Left renal cortex interstitium (tissue), 4 donors: ENCODE data around the gene ZNF423. TPM values are rescaled to one million over a fixed set of nuclear protein-coding genes. Genes with fewer than 3 reads are reported as not detected.

Source experiments
- DNase-seq, 4 donors: peaks; one replicate each; pipeline ENCODE4 v3.0.0-alpha.2; 2013; ENCODE audit warnings: low read depth in 4 of 4, low spot score in 2 of 4, missing footprints in 1 of 4
- polyA plus RNA-seq, 4 donors: library from polyadenylated mRNA; unstranded; fragments of 120-200 nt; gene quantifications; one replicate each; pipeline ENCODE4 v1.2.1, GENCODE V29; 2013; ENCODE audit not compliant: insufficient read length in 4 of 4

The ZNF423 gene
- polyA plus RNA-seq, 4 donors: 24.0 to 32.5 (median 28.8) TPM

DNA sequence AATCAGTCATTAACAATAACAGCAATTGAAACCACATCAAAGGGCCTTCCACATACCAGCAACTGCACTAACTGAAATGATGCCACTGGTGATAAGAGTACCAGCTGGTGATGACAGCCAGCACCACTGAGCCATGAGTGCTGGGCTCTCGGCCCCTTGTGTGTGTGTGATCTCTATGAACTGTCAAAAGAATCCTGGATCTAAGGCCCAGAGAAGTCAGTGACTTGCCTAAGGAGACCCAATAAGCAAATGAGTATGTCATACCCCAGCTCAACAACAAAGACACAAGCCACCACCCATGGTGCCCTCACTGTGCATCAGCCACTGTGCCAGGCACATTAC is 220.9 kb downstream of the ZNF423 start:
- no peak for DNase-seq

DNA sequence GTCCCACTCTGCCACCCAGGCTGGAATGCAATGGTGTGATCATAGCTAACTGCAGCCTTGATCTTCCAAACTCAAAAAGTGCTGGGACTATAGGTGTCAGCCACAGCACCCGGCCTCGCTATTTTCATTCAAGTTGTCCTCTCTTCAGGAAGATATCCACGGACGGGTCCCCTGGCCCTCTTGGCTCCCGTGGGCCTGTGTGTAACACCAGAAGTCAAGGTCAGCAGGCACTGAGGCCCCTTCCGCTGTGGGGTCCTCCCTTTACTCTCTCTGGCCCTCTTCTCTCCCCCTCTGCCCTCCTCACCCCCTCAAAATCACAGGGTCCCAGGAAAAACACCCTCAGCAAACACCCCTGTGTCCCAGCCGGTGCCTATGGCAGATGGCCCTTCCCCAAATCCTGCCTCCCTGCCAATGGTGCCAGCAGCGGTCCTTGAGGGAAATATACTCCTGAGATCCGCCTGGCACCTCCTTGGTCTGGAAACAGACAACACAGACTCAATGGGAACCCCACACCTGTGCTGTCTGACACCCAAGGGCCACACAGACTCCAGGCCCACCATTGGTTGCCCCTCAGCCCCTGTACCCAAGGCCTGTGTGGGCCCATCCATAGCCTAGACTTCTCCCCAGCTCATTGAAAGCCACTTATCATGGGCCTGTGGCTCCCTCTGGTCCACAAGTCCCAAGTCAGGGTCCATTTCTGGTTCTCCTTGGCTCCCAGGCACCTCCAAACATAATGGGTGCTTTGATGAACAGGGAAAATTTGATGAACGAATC is 221.5 kb downstream of the ZNF423 start:
- no peak for DNase-seq

DNA sequence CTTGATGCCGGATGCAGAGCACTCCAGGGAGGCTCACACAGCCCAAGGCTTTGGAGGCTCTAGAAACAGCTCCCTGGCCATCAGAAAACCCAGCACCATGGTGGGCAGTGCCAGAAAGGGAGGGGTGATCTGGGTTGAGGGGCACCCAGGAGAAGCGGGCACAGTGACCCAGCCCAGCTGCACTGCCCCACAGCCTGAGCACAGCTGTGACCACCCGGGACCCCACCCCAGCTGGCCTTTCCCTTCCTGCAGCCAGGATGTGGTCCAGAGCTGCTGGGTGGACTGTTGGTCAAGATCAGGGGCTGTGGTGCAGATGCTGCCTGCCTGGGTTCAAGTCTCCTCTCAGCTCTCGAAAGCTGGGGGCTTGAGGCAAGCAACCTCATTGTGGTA is 223.1 kb downstream of the ZNF423 start:
- no peak for DNase-seq

GRCh38 chr16:49632086-49632794 is 223.7 kb downstream of the ZNF423 start:
- DNase-seq: no peak

GRCh38 chr16:49631187-49632041 is 224.5 kb downstream of the ZNF423 start:
- DNase-seq: no peak

DNA sequence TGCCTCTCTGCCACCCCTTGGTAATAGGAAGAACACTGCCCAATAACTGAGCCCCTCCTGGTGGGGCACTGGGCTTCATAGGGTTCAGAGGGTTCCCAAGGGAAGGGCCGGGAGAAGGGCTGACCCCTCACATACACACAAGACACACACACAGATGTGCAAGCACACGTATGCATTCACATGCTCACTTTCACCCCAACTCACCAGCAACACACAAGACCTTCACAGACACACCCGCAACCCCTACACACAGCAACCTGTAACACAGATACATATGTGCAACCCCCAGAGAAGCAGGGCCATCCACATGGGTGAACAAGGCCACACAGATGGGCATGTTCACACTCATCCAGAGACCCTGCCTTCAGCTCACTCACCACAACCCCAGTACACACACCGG is 225.1 kb downstream of the ZNF423 start:
- no peak for DNase-seq

- no peak for DNase-seq
Observed at GRCh38 chr16:49629851-49630250, 226.1 kb downstream of the ZNF423 start.

GRCh38 chr16:49628148-49628547 is 227.8 kb downstream of the ZNF423 start:
- DNase-seq: no peak

DNA sequence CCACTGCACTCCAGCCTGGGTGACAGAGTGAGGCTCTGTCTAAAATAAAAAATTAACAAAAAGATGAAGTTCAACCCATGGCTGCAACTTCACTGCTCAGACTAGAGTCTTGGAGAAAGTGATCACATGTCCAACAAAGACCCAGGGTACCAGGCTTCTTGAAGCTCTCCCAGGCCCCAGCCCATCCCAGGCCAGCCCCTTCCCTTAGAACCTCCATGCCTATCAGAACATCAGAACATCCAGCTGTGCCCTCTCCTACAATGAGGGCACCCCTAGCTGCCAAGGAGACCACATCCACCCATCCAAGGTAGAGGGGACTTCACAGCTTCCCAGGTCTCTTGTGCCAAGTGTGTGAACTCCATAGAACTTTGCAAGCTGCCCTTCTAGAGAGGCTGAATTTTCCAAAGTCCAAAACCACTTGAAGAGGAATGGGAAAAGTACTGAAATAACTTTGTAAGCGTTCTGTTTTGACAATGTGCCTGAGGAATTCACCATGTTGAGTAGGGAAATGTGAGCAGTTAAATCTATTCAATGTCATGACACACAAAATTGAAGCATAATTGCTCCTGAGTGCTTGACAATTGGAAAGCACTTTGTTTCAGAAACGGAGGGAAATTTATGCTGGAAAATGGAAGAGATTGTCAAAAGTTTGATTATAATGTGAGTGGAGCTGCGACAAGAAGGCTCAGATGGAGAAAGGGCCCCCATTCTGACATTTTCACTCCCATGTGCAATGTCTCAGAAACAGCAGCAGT is 230.4 kb downstream of the ZNF423 start:
- DNase-seq: no peak

GRCh38 chr16:49623501-49624266 is 232.2 kb downstream of the ZNF423 start:
- DNase-seq: no peak

GRCh38 chr16:49622421-49623402 is 233.2 kb downstream of the ZNF423 start:
- no peak for DNase-seq

DNA sequence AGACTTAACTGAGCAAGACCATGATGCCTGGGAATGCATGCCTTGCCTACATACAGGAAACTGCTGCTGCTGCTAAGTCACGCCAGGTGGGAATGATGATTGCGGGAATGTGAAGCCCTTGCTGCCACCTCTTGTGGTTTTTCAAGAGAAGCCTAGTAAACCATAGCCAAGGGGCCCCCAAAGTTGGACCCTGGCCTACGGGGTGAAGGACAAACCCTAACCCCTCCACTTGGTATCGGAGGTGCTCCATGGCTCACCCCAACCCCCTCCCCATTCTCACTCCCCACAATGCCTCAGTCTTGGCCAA is 233.9 kb downstream of the ZNF423 start:
- no peak for DNase-seq

DNA sequence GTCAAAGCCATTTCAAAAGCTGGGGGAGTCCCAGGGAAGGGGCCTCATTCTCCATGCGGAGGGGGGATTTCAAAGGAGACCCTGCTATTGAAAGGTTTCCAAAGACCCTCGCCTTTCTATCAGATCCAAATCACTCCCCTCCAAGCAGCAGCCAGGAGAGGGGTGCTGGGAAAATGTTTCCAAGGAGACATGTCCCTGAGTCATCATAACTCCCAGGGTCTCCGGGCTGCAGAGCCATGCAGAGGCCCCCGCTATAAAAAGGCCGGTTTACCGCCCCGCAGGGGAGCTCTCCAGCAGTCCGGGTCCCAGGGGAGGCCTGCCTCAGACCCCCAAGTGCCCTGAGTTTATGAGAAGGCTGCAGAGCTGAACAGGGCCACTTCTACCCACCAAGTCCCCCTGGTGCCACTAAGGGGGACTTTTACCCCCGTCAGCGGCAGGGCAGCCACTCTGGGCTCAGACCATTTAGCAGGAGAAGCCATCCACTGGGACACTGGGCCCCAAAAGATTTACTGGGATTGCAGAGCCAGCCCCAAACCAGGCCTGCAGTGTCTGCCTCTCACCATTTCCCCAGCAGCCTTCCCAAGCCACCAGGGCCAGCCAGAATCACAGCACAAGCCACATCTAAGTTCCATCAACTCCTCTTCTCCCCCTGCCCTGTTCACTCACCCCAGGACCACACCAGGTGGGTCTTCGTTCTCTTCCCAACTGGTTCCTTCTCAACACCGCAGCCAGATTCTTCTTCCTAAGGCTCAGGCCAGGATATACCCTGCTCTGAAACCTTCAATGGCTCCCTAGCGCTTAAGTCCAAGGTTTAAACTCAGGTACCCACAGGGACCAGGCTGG is 234.4 kb downstream of the ZNF423 start:
- DNase-seq: no peak

DNA sequence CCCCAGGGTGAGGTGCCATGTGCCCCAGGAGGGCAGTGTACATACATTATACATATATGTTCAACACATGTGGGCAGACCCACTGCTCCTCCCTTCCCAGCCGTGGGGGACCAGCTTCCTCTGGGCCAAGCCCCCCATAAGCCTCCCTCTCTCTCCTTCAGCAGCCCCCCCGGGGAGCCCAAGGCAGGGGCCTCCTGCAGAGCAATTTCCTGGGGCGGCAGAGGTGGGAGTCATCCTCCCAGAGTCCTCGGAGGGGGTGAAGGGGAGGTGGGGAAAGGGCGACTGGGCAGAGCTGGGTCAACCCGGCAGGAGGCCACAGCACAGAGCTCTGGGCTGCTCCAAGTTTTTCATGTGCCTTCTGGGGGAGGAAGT is 235.1 kb downstream of the ZNF423 start:
- DNase-seq: no peak

DNA sequence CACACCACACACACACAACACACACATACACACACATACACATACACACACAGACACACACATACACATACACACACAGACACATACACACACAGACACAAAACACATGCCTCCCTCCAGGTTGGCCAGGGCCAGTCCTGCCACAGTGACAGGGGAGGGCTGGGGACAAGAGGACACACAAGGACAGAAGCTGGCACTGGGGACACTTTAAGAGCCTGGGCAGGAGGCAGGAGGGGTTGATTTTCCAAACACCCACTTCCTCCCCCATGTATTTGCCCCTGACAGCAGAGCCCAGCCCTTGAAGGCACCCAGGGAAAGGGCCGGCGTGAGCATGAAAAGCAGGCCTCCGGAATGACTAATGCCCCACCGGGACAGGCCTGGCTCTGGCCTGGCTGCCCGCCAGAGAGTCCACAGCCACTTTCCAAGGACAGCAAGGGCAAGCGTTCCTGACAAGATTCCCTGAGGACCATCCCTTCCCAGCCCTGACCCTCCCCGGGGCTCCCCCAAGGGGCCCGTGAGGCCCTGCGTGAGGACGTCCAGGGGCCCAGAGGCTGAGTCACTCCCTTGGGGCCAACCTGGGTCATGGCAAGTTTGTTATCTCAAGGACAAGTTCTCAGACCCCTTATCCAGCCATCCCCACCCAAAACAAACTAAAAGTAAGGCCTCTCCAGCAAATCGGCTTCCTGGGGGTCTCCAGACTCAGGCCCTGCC is 235.6 kb downstream of the ZNF423 start:
- DNase-seq: no peak

- no peak for DNase-seq
Observed at GRCh38 chr16:49619811-49620157, 236.1 kb downstream of the ZNF423 start.

GRCh38 chr16:49618955-49619354 is 237.0 kb downstream of the ZNF423 start:
- DNase-seq: no peak
